Upper lobe of left lung (tissue), 6 donors: ENCODE results near the gene CD58. TPM values are rescaled to one million over a fixed set of nuclear protein-coding genes. Genes with fewer than 3 reads are reported as not detected.

Experiments
- ATAC-seq, 2 donors: fragments of 200-7000 bp; cut with Tn5 transposase; one replicate each; pipeline ENCODE4 v1.9.1; 2022; ENCODE audit warnings: mild to moderate bottlenecking in 2 of 2, moderate library complexity in 2 of 2; ENCODE audit not compliant: low FRiP score in 2 of 2
- DNase-seq, 2 donors: peaks; one replicate each; pipeline ENCODE4 v3.0.0-alpha.2; 2019 to 2020
- H3K27ac ChIP-seq, 4 donors: fragments of 200-600 bp; sonication (generic); one replicate each; pipeline ENCODE4 v1.5.1; 2016 to 2019
- H3K27me3 ChIP-seq, 4 donors: fragments of 200-600 bp; sonication (generic); one replicate each; pipeline ENCODE4 v1.5.1; 2017 to 2019
- H3K36me3 ChIP-seq, 4 donors: fragments of 200-600 bp; sonication (generic); one replicate each; pipeline ENCODE4 v1.5.1; 2016 to 2019
- H3K4me1 ChIP-seq, 4 donors: fragments of 200-600 bp; sonication (generic); one replicate each; pipeline ENCODE4 v1.5.1; 2018 to 2019
- H3K4me3 ChIP-seq, 4 donors: fragments of 200-600 bp; sonication (generic); one replicate each; pipeline ENCODE4 v1.5.1; 2017 to 2019; ENCODE audit warnings: mild to moderate bottlenecking in 2 of 4, moderate library complexity in 1 of 4
- H3K9me3 ChIP-seq, 4 donors: fragments of 200-600 bp; sonication (generic); one replicate each; pipeline ENCODE4 v1.5.1; 2018 to 2019
- EP300 ChIP-seq, 4 donors: sonication (generic); formaldehyde crosslinking; IDR thresholded peaks; one replicate each; pipeline ENCODE4 v1.5.1; 2017; ENCODE audit warnings: antibody characterized with exemption in 4 of 4, control low read depth in 2 of 4
- POLR2A ChIP-seq, 4 donors: fragments of 450-650 bp; IDR thresholded peaks; one replicate each; pipeline ENCODE4 v1.5.1; 2016 to 2017; ENCODE audit warnings: antibody characterized with exemption in 4 of 4, mild to moderate bottlenecking in 2 of 4
- POLR2AphosphoS5 ChIP-seq, 2 donors: sonication (generic); formaldehyde crosslinking; IDR thresholded peaks; one replicate each; pipeline ENCODE4 v1.5.1; 2017; ENCODE audit warnings: antibody characterized with exemption in 2 of 2
- WGBS, 2 donors: methylation state at CpG; one replicate each; pipeline ENCODE4 v1.1.5; 2017 to 2018; 5-methylcytosine and 5-hydroxymethylcytosine counted together
- total RNA-seq, 6 donors: library from RNA; depleted of rRNA in 4 of 6; stranded (reverse); fragments of >200 nt in 4 of 6; gene quantifications; one replicate each; pipeline versions ENCODE4 v1.1.0 to v1.2.1, GENCODE V29; 2016 to 2021
- TF ChIP-seq, protein P1 (sequence below), 6 experiments: fragments of 450-650 bp in 4 of 6; fragments of 200-600 bp in 2 of 6; sonication (generic) in 2 of 6; IDR thresholded peaks; one replicate each; pipeline ENCODE4 v1.5.1; 2016 to 2019; ENCODE audit warnings: antibody characterized with exemption in 6 of 6
- donor health status: DM: no; HTN: no; CAD: no; lungs with moderate emphysema.
- donor health status: DM: no; HTN: yes; CAD: no; lungs with severe emphysema.

The CD58 gene
- total RNA-seq, 6 donors from 2014 or later: 17.8 to 52.0 (median 32.4) TPM

DNA sequence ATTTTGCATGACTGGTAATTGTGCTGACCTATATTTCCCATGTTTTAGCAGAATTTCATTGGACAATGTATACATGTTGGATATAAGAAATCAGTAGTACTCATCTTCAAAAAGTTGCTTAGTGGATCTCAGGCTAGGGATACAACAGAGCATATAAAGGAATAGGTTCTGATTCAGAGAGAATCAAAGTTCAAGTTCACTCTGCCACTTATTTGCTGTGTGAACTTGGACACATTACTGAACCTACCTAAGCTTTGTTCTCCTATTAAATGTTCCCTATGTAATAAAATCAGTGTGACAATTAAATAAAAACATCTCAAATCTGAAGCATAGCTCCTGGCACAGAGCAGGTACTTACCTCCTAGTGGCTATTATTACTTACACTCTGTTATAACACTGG is 9.3 kb downstream of the CD58 start:
- DNase-seq (no peak), ATAC-seq (no peak)
- Histone ChIP-seq H3K27ac (no peak overlapping the region), H3K9me3 (no peaks in the 10 kb centered on the region), H3K4me1 (peaks cover 6 to 29% (median 14%) of the 10 kb centered on the region in 4 donors), H3K27me3 (no peaks in the 10 kb centered on the region), H3K4me3 (no peak overlapping the region), H3K36me3 (no peaks in the 10 kb centered on the region)
- TF ChIP-seq POLR2AphosphoS5 (IDR thresholded peaks at IDR 0.05) (no peak), EP300 (IDR thresholded peaks at IDR 0.05) (no peak), POLR2A (IDR thresholded peaks at IDR 0.05) (no peak)

DNA sequence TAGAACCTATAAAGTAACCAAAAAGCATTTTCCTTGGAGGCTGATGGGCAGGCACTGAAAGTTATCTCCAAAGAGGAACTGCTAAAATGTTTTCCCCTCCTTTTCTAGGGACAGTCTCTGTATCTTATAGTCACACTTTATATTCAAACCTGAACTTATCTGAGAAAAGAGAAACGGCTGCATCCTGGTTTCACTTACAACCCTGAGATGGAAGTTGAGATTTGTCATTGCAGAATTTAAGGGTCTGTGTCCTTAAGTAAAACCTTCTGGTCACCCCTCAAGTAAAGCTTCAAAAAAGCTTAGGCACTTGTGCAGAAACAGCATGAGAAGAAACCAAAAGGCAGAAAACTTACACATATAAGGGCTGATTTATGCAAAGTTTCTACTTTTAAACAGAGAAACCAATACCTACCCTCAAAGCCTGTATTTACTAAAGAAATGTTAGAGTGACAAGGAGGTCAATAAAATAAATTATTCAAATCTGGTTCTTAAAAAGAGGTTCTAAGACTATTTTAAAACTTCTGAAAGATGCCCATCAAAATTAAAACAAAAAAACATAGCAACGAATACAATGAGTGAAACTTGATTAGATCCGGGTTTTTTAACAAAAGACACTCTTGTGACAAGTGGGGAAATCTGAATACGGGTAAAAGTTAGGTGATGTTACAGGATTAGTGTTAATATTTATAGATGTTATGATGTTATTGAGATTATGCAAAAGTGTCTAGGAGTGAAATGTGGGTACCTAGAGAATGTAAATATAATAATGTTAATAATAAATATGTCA is 9.9 kb downstream of the CD58 start:
- DNase-seq (no peak), ATAC-seq (no peak)
- H3K4me1 ChIP-seq: peaks cover 6 to 33% (median 14%) of the 10 kb centered on the region in 4 donors
- WGBS, 2 donors: 66 to 72% methylated on average over 4 of the region's 4 CpGs
- H3K27me3 ChIP-seq: no peaks in the 10 kb centered on the region
- TF ChIP-seq EP300 (IDR thresholded peaks at IDR 0.05) (no peak), POLR2AphosphoS5 (IDR thresholded peaks at IDR 0.05) (no peak), POLR2A (IDR thresholded peaks at IDR 0.05) (no peak)
- TF ChIP-seq, protein P1, sequence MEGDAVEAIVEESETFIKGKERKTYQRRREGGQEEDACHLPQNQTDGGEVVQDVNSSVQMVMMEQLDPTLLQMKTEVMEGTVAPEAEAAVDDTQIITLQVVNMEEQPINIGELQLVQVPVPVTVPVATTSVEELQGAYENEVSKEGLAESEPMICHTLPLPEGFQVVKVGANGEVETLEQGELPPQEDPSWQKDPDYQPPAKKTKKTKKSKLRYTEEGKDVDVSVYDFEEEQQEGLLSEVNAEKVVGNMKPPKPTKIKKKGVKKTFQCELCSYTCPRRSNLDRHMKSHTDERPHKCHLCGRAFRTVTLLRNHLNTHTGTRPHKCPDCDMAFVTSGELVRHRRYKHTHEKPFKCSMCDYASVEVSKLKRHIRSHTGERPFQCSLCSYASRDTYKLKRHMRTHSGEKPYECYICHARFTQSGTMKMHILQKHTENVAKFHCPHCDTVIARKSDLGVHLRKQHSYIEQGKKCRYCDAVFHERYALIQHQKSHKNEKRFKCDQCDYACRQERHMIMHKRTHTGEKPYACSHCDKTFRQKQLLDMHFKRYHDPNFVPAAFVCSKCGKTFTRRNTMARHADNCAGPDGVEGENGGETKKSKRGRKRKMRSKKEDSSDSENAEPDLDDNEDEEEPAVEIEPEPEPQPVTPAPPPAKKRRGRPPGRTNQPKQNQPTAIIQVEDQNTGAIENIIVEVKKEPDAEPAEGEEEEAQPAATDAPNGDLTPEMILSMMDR (IDR thresholded peaks at IDR 0.05): no peak
- no peaks in the 10 kb centered on the region for H3K36me3 ChIP-seq
- H3K9me3 ChIP-seq: no peaks in the 10 kb centered on the region
- H3K4me3 ChIP-seq: no peak overlapping the region
- H3K27ac ChIP-seq: no peak overlapping the region

DNA sequence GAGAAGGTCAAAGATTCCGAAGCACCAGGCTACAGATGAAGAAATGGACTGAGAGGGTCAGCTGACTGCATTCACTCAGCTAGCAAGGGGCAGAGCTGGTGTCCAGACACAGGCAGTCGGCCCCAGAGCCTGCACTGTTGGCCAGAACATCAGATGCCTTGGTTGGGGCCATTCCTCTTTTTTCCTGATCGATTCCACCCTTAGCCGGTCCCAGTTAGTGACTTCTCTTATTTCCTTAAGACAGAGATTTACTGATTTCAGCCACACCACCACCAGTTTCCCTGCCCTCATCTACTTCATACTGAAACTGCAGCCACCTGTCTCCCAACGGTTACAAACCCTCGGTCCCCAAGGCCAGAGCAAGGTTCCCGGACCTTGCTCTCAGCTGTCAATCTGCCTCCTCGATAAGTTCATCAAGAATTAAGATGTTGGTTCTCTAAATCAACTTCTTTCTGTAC is 11.5 kb downstream of the CD58 start:
- Histone ChIP-seq H3K4me3 (no peak overlapping the region), H3K36me3 (no peaks in the 10 kb centered on the region), H3K27me3 (no peaks in the 10 kb centered on the region), H3K9me3 (no peaks in the 10 kb centered on the region), H3K4me1 (peaks cover 6 to 39% (median 19%) of the 10 kb centered on the region in 4 donors), H3K27ac (no peak overlapping the region)
- ATAC-seq (no peak), DNase-seq (no peak)
- 81 to 94% methylated on average over 8 of the region's 8 CpGs for WGBS, 2 donors
- no peak for TF ChIP-seq POLR2AphosphoS5 (IDR thresholded peaks at IDR 0.05)
- TF ChIP-seq, protein P1 (IDR thresholded peaks at IDR 0.05): no peak
- TF ChIP-seq POLR2A (IDR thresholded peaks at IDR 0.05): no peak
- TF ChIP-seq EP300 (IDR thresholded peaks at IDR 0.05): no peak

DNA sequence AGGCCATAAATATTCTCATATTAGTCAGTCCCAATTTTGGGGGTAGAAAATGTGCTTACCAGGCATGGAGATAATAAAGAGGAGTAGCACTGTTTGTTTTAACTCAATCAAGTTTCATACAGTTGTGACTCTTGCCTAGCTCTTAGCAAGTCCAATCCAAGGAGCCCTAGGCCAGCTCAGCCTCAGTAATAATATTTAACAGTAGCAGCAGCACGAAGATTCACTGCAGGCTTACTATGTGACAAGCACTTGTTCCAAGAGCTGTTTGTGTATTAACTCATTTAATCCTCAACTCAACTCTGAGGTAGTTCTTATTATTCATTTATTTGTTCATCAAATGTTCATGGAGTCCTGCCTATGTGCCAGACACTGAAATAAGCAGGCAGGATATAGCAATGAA is 12.3 kb downstream of the CD58 start:
- DNase-seq (no peak), ATAC-seq (no peak)
- TF ChIP-seq POLR2A (IDR thresholded peaks at IDR 0.05): no peak
- TF ChIP-seq POLR2AphosphoS5 (IDR thresholded peaks at IDR 0.05): no peak
- TF ChIP-seq EP300 (IDR thresholded peaks at IDR 0.05): no peak
- TF ChIP-seq, protein P1 (IDR thresholded peaks at IDR 0.05): no peak
- Histone ChIP-seq H3K27ac (no peak overlapping the region), H3K9me3 (no peaks in the 10 kb centered on the region), H3K4me1 (peaks cover 8 to 43% (median 22%) of the 10 kb centered on the region in 4 donors), H3K36me3 (no peaks in the 10 kb centered on the region), H3K4me3 (no peak overlapping the region), H3K27me3 (no peaks in the 10 kb centered on the region)
- 86 to 94% methylated on average over 1 of the region's 1 CpG for WGBS, 2 donors

DNA sequence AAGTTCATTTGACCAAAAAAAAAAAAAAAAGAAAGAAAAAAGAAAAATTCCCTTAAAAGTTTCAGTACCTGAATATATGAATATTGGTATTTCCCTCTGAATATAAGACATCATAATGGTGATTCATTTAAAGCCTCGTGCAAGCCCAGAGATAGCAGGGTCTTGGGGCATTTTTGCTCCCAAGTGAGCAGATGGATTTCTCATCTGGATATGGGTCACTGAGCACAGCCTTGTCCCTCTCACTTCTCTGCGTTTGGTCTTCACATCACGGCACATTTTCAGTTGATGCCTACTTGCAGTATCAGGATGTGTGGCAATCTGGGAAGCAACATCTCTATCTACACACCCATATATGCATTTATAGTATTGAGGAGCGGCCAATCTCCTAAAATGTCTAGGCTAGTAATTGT is 12.7 kb downstream of the CD58 start:
- H3K4me1 ChIP-seq: peaks cover 12 to 47% (median 25%) of the 10 kb centered on the region in 4 donors
- no peaks in the 10 kb centered on the region for H3K27me3 ChIP-seq
- 76 to 81% methylated on average over 4 of the region's 4 CpGs for WGBS, 2 donors

More for the DNA sequence above, 12.7 kb downstream of the CD58 start:
- no peak overlapping the region for H3K4me3 ChIP-seq
- H3K27ac ChIP-seq: no peak overlapping the region
- TF ChIP-seq, protein P1 (IDR thresholded peaks at IDR 0.05): no peak
- TF ChIP-seq POLR2A (IDR thresholded peaks at IDR 0.05) (no peak), EP300 (IDR thresholded peaks at IDR 0.05) (no peak), POLR2AphosphoS5 (IDR thresholded peaks at IDR 0.05) (no peak)
- H3K9me3 ChIP-seq: no peaks in the 10 kb centered on the region
- ATAC-seq (no peak), DNase-seq (no peak)
- no peaks in the 10 kb centered on the region for H3K36me3 ChIP-seq
